IMR-90 (cell line): ENCODE data around the gene SGO1. TPM values are rescaled to one million over a fixed set of nuclear protein-coding genes. Genes with fewer than 3 reads are reported as not detected.

ENCODE experiments used
- ATAC-seq: fragments of 200-7000 bp; cut with Tn5 transposase; 2 replicates; pipeline ENCODE4 v1.9.1; 2020; ENCODE audit warnings: low read depth, mild to moderate bottlenecking, moderate library complexity
- BruUV-seq: library from RNA; stranded (reverse); fragments of 400-500 nt; replicated peaks from 2 replicates; lab custom pipeline; 2021; lab: Mats Ljungman, UMichigan
- CTCF ChIA-PET: fragments of 300-600 bp; formaldehyde crosslinking; extraction: SDS; loops from one replicate; lab custom pipeline; 2021; ENCODE audit warnings: antibody characterized with exemption; lab: Yijun Ruan, JAX
- POLR2A ChIA-PET: fragments of 300-600 bp; sonication (Branson Sonifier 250); formaldehyde crosslinking; loops from one replicate; lab custom pipeline; 2022; ENCODE audit warnings: antibody characterized with exemption; ENCODE audit not compliant: unreplicated experiment; lab: Charles Lee
- DNase-seq: peaks from one replicate; pipeline ENCODE4 v3.0.0; 2013
- H2AFZ ChIP-seq: replicated peaks from 2 replicates; pipeline ENCODE3; 2013; ENCODE audit warnings: low read length, mild to moderate bottlenecking; ENCODE audit not compliant: poor library complexity
- H2AK5ac ChIP-seq: 2 replicates; pipeline ENCODE4 v1.6.1; 2013; ENCODE audit warnings: low read depth, low read length, inconsistent platforms
- H2AK9ac ChIP-seq: replicated peaks from 2 replicates; pipeline ENCODE3; 2013; ENCODE audit warnings: mild to moderate bottlenecking, low read depth, low read length, moderate library complexity; ENCODE audit not compliant: poor library complexity
- H2BK120ac ChIP-seq: 2 replicates; pipeline ENCODE4 v1.6.1; 2013; ENCODE audit warnings: low read depth, low read length, inconsistent platforms
- H2BK15ac ChIP-seq: 3 replicates; pipeline ENCODE4 v1.6.1; 2013; ENCODE audit warnings: low read depth, low read length, inconsistent platforms
- H2BK20ac ChIP-seq: 2 replicates; pipeline ENCODE4 v1.6.1; 2013; ENCODE audit warnings: low read depth, mild to moderate bottlenecking, inconsistent platforms, low read length, moderate library complexity
- H2BK5ac ChIP-seq: 2 replicates; pipeline ENCODE4 v1.6.1; 2013; ENCODE audit warnings: mild to moderate bottlenecking, low read depth, low read length, inconsistent platforms; ENCODE audit not compliant: poor library complexity, severe bottlenecking
- H3K14ac ChIP-seq: replicated peaks from 2 replicates; pipeline ENCODE4 v1.6.1; 2013; ENCODE audit warnings: low read depth, low read length, inconsistent platforms
- H3K18ac ChIP-seq: 2 replicates; pipeline ENCODE4 v1.6.1; 2013; ENCODE audit warnings: low read depth, low read length, control low read depth
- H3K23ac ChIP-seq: 2 replicates; pipeline ENCODE4 v1.6.1; 2013; ENCODE audit warnings: low read depth, low read length, inconsistent platforms
- H3K27ac ChIP-seq: 2 replicates; pipeline ENCODE4 v1.5.1; 2013; ENCODE audit warnings: mild to moderate bottlenecking, control low read depth, low read length; ENCODE audit not compliant: insufficient read depth
- H3K27me3 ChIP-seq: 2 replicates; pipeline ENCODE4 v1.6.1; 2013; ENCODE audit warnings: low read length; ENCODE audit not compliant: control insufficient read depth, insufficient read depth
- H3K36me3 ChIP-seq: 2 replicates; pipeline ENCODE4 v1.6.1; 2013; ENCODE audit warnings: low read length, mixed read lengths; ENCODE audit not compliant: control insufficient read depth, insufficient read depth
- H3K4ac ChIP-seq: 2 replicates; pipeline ENCODE4 v1.6.1; 2013; ENCODE audit warnings: low read depth, low read length, inconsistent platforms
- H3K4me1 ChIP-seq: 2 replicates; pipeline ENCODE4 v1.6.1; 2013; ENCODE audit warnings: low read length, mixed read lengths; ENCODE audit not compliant: control insufficient read depth, insufficient read depth
- H3K4me2 ChIP-seq: 2 replicates; pipeline ENCODE4 v1.6.1; 2013; ENCODE audit warnings: low read depth, mild to moderate bottlenecking, control low read depth, low read length, moderate library complexity
- H3K4me3 ChIP-seq: 2 replicates; pipeline ENCODE4 v1.5.1; 2013; ENCODE audit warnings: low read depth, mild to moderate bottlenecking, control low read depth, low read length, moderate library complexity; ENCODE audit not compliant: insufficient read depth
- H3K56ac ChIP-seq: 2 replicates; pipeline ENCODE4 v1.6.1; 2013; ENCODE audit warnings: low read length, inconsistent platforms; ENCODE audit not compliant: insufficient read depth; ENCODE audit errors: extremely low read depth
- H3K79me1 ChIP-seq, 2 experiments: 2 replicates each; pipeline ENCODE4 v1.6.1; 2013; ENCODE audit warnings: low read length in 2 of 2, inconsistent platforms in 1 of 2, low read depth in 1 of 2
- H3K9ac ChIP-seq: 2 replicates; pipeline ENCODE4 v1.6.1; 2013; ENCODE audit warnings: low read depth, low read length, control low read depth
- H3K9me1 ChIP-seq: 2 replicates; pipeline ENCODE4 v1.6.1; 2013; ENCODE audit warnings: low read length, inconsistent platforms; ENCODE audit not compliant: insufficient read depth
- H3K9me3 ChIP-seq: 2 replicates; pipeline ENCODE4 v1.6.1; 2013; ENCODE audit warnings: low read length; ENCODE audit not compliant: control insufficient read depth, insufficient read depth
- H4K20me1 ChIP-seq: 2 replicates; pipeline ENCODE4 v1.6.1; 2013; ENCODE audit warnings: low read length, inconsistent platforms; ENCODE audit not compliant: insufficient read depth
- H4K5ac ChIP-seq: 2 replicates; pipeline ENCODE4 v1.6.1; 2013; ENCODE audit warnings: mild to moderate bottlenecking, low read depth, low read length, control low read depth
- H4K8ac ChIP-seq, 2 experiments: 2 replicates each; pipeline ENCODE4 v1.6.1; 2013; ENCODE audit warnings: low read depth in 2 of 2, low read length in 2 of 2, control low read depth in 1 of 2, inconsistent platforms in 1 of 2
- H4K91ac ChIP-seq: 2 replicates; pipeline ENCODE4 v1.6.1; 2013; ENCODE audit warnings: low read depth, low read length, inconsistent platforms; ENCODE audit not compliant: insufficient read depth
- BHLHE40 ChIP-seq: fragments of 150-350 bp; IDR thresholded peaks from 2 replicates; pipeline ENCODE4 v1.6.1; 2016; ENCODE audit warnings: mild to moderate bottlenecking, low read depth, low read length
- CEBPB ChIP-seq: IDR thresholded peaks from 2 replicates; pipeline ENCODE4 v1.6.1; 2012; ENCODE audit warnings: low read depth, low read length, improper control_type of control experiment
- CHD1 ChIP-seq: IDR thresholded peaks from 2 replicates; pipeline ENCODE4 v1.6.1; 2012; ENCODE audit warnings: low read depth, low read length, improper control_type of control experiment
- FOS ChIP-seq: fragments of 150-350 bp; IDR thresholded peaks from 2 replicates; pipeline ENCODE4 v1.6.1; 2016; ENCODE audit warnings: low read depth, low read length
- MAFK ChIP-seq: IDR thresholded peaks from 2 replicates; pipeline ENCODE4 v1.6.1; 2012; ENCODE audit warnings: low read depth, low read length, improper control_type of control experiment
- MAZ ChIP-seq: IDR thresholded peaks from 2 replicates; pipeline ENCODE4 v1.6.1; 2012; ENCODE audit warnings: low read depth, mild to moderate bottlenecking, low read length, improper control_type of control experiment, moderate library complexity, borderline replicate concordance
- MXI1 ChIP-seq: IDR thresholded peaks from 2 replicates; pipeline ENCODE4 v1.6.1; 2012; ENCODE audit warnings: low read depth, mild to moderate bottlenecking, low read length, moderate library complexity, borderline replicate concordance
- RCOR1 ChIP-seq: IDR thresholded peaks from 2 replicates; pipeline ENCODE4 v1.6.1; 2012; ENCODE audit warnings: mild to moderate bottlenecking, low read length, improper control_type of control experiment; ENCODE audit not compliant: insufficient replicate concordance
- USF2 ChIP-seq: fragments of 150-350 bp; IDR thresholded peaks from 2 replicates; pipeline ENCODE4 v1.6.1; 2017; ENCODE audit warnings: mild to moderate bottlenecking, antibody characterized with exemption, low read length, low read depth
- WGBS, 2 experiments: methylation state at CpG; one replicate each; pipeline versions ENCODE4 v1.1.5 to v1.1.7; 2013; ENCODE audit warnings: missing lambda C conversion rate in 2 of 2; ENCODE audit not compliant: insufficient read length in 1 of 2; ENCODE audit errors: extremely low coverage in 2 of 2; 5-methylcytosine and 5-hydroxymethylcytosine counted together
- dilution Hi-C: fragments of 300-500 bp; cut with HindIII; formaldehyde crosslinking; loops from one replicate; pipeline ENCODE4 v1.14.3; 2018; ENCODE audit warnings: low sequenced_read_pairs; ENCODE audit not compliant: unreplicated experiment
- in situ Hi-C: fragments of 300-500 bp; cut with MboI; formaldehyde crosslinking; loops from 3 replicates; pipeline ENCODE4 v1.14.3; 2019; ENCODE audit warnings: low sequenced_read_pairs, inconsistent platforms, mixed read lengths
- intact Hi-C: fragments of 100-400 bp; cut with micrococcal nuclease; formaldehyde crosslinking; loops from 2 replicates; pipeline ENCODE4 v1.10.0; 2022
- polyA plus RNA-seq, 3 experiments: library from polyadenylated mRNA; depleted of rRNA; stranded (reverse); fragments of >200 nt; gene quantifications; 2 replicates each; pipeline ENCODE4 v1.2.3, GENCODE V29; 2012; ENCODE audit warnings: low replicate concordance in 1 of 3
- total RNA-seq: library from RNA; depleted of rRNA; stranded (reverse); fragments of >200 nt; gene quantifications from 2 replicates; pipeline ENCODE4 v1.2.3, GENCODE V29; 2012
- TF ChIP-seq, protein P1 (sequence below): fragments of 150-350 bp; IDR thresholded peaks from 2 replicates; pipeline ENCODE4 v1.6.1; 2016; ENCODE audit warnings: low read depth, mild to moderate bottlenecking, low read length, moderate library complexity, borderline replicate concordance
- TF ChIP-seq, protein P2 (sequence below): conservative IDR thresholded peaks from 2 replicates; pipeline ENCODE4 v1.5.1; 2012; ENCODE audit warnings: mild to moderate bottlenecking, low read depth, low read length, improper control_type of control experiment

Gene SGO1
- total and polyA plus RNA-seq, 2 of the 4 experiments (the other 2 are of a cell fraction) = 3.2 to 5.2 TPM

DNA sequence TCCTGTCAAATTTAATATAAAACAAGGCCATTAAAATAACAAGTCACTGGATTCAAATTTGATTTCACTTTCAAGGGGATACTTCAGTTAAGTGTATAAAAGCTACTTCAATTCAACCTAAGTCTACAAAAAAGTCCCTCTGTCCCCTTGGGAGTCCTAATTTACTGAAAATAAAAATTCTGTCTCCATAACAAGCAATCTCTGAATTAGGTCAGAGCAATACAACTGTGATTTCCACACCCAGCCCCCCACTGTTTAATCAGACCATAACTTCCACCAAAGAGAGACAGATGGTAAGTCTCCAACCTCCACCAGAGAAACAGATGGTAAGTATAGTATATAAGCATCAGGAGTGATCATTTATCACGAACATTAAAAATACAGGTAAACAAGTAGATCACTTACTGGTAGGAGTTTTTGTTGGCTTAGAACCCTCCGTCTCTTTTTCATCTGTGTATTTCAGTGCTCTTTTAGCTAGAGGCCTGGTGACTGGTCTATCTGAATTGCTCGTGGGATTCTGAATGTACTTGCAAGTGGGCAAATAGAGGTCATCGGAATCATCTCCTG lies 12.1 kb downstream of the SGO1 start:
- no peak overlapping the region for H2BK120ac ChIP-seq
- no peak overlapping the region for H4K8ac ChIP-seq
- H4K91ac ChIP-seq = no peak overlapping the region
- H3K27me3 ChIP-seq = no peaks in the 10 kb centered on the region
- H2AK5ac ChIP-seq = no peak overlapping the region
- H3K4me3 ChIP-seq = no peak overlapping the region
- ATAC-seq = no peak
- dilution Hi-C loops = no loop called here
- TF ChIP-seq, protein P1, sequence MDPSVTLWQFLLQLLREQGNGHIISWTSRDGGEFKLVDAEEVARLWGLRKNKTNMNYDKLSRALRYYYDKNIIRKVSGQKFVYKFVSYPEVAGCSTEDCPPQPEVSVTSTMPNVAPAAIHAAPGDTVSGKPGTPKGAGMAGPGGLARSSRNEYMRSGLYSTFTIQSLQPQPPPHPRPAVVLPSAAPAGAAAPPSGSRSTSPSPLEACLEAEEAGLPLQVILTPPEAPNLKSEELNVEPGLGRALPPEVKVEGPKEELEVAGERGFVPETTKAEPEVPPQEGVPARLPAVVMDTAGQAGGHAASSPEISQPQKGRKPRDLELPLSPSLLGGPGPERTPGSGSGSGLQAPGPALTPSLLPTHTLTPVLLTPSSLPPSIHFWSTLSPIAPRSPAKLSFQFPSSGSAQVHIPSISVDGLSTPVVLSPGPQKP = no peak
- TF ChIP-seq CHD1 (no peak), MXI1 (no peak), MAFK (no peak), BHLHE40 (no peak), RCOR1 (no peak), FOS (no peak), MAZ (no peak), USF2 (no peak), CEBPB (no peak)
- TF ChIP-seq, protein P2, sequence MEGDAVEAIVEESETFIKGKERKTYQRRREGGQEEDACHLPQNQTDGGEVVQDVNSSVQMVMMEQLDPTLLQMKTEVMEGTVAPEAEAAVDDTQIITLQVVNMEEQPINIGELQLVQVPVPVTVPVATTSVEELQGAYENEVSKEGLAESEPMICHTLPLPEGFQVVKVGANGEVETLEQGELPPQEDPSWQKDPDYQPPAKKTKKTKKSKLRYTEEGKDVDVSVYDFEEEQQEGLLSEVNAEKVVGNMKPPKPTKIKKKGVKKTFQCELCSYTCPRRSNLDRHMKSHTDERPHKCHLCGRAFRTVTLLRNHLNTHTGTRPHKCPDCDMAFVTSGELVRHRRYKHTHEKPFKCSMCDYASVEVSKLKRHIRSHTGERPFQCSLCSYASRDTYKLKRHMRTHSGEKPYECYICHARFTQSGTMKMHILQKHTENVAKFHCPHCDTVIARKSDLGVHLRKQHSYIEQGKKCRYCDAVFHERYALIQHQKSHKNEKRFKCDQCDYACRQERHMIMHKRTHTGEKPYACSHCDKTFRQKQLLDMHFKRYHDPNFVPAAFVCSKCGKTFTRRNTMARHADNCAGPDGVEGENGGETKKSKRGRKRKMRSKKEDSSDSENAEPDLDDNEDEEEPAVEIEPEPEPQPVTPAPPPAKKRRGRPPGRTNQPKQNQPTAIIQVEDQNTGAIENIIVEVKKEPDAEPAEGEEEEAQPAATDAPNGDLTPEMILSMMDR = no peak
- no peak overlapping the region for H3K9ac ChIP-seq
- WGBS, 2 experiments = no CpG with 5 or more reads among the region's 4 CpGs
- H2BK15ac ChIP-seq = no peak overlapping the region
- DNase-seq = no peak
- CTCF ChIA-PET = interaction anchor here (0.7 kb wide), 1 partner anchor 10 kb away, joined by 3 read pairs; no protein-coding TSS in a partner anchor
- BruUV-seq = no TSS peak
- no peak overlapping the region for H4K5ac ChIP-seq
- H3K4me1 ChIP-seq = no peaks in the 10 kb centered on the region
- H4K20me1 ChIP-seq = no peaks in the 10 kb centered on the region
- no peaks in the 10 kb centered on the region for H3K9me1 ChIP-seq
- no peaks in the 10 kb centered on the region for H3K9me3 ChIP-seq
- H3K14ac ChIP-seq = no peak overlapping the region
- intact Hi-C loops = no loop called here
- no peak overlapping the region for H3K27ac ChIP-seq
- H3K18ac ChIP-seq = no peak overlapping the region
- H3K79me1 ChIP-seq = no peaks in the 10 kb centered on the region
- no peak overlapping the region for H3K23ac ChIP-seq
- no peak overlapping the region for H2AK9ac ChIP-seq
- no peak overlapping the region for H2BK5ac ChIP-seq
- H2BK20ac ChIP-seq = no peak overlapping the region
- 0 out of 2 replicates have a peak, but pooled peaks cover 1% of the 10 kb centered on the region for H3K36me3 ChIP-seq
- POLR2A ChIA-PET = no interaction called here
- no peak overlapping the region for H2AFZ ChIP-seq
- in situ Hi-C loops = no loop called here
- H3K4me2 ChIP-seq = no peak overlapping the region
- no peak overlapping the region for H3K56ac ChIP-seq
- no peak overlapping the region for H3K4ac ChIP-seq
